ENCODE data around the gene ANKRD30B. TPM values are rescaled to one million over a fixed set of nuclear protein-coding genes. Genes with fewer than 3 reads are reported as not detected.
"Not testable (repeated sequence)": the region's sequence is repeated elsewhere in the genome, so short reads cannot be mapped to it uniquely, and the experiment has no call there.

The ANKRD30B gene
- polyA plus RNA-seq, 1 of the 3 experiments (the other 2 are of a cell fraction), result not detected

- H3K9me3 ChIP-seq, result no peaks in the 10 kb centered on the region
- no peak for TF ChIP-seq MEF2A (IDR thresholded peaks at IDR 0.05; ENCODE audit: borderline replicate concordance, low read depth)
- no peak for TF ChIP-seq JUND (IDR thresholded peaks at IDR 0.05)
- TF ChIP-seq, protein P1, sequence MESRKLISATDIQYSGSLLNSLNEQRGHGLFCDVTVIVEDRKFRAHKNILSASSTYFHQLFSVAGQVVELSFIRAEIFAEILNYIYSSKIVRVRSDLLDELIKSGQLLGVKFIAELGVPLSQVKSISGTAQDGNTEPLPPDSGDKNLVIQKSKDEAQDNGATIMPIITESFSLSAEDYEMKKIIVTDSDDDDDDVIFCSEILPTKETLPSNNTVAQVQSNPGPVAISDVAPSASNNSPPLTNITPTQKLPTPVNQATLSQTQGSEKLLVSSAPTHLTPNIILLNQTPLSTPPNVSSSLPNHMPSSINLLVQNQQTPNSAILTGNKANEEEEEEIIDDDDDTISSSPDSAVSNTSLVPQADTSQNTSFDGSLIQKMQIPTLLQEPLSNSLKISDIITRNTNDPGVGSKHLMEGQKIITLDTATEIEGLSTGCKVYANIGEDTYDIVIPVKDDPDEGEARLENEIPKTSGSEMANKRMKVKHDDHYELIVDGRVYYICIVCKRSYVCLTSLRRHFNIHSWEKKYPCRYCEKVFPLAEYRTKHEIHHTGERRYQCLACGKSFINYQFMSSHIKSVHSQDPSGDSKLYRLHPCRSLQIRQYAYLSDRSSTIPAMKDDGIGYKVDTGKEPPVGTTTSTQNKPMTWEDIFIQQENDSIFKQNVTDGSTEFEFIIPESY (IDR thresholded peaks at IDR 0.05; ENCODE audit: borderline replicate concordance, low read depth), result no peak
- no peak for TF ChIP-seq RXRA (IDR thresholded peaks at IDR 0.05; ENCODE audit: borderline replicate concordance, low read depth)
- no peak for TF ChIP-seq RAD21 (IDR thresholded peaks at IDR 0.05; ENCODE audit: low read length)
- no peak for TF ChIP-seq CTCF (IDR thresholded peaks at IDR 0.05)
- no peak for TF ChIP-seq TCF12 (IDR thresholded peaks at IDR 0.05)
- no peak for TF ChIP-seq FOXJ3 (CRISPR knock-in tag; IDR thresholded peaks at IDR 0.05)
- TF ChIP-seq GATA2 (CRISPR knock-in tag; IDR thresholded peaks at IDR 0.05), result no peak
- no peak for TF ChIP-seq YY1 (IDR thresholded peaks at IDR 0.05; ENCODE audit: low read depth)
- no peak for TF ChIP-seq NFIC (IDR thresholded peaks at IDR 0.05; ENCODE audit: borderline replicate concordance)
- TF ChIP-seq FOSL2 (IDR thresholded peaks at IDR 0.05; ENCODE audit: borderline replicate concordance, low read depth), result no peak
Observed at GRCh38 chr18:14746897-14747296, 1.1 kb upstream of the ANKRD30B start.

DNA sequence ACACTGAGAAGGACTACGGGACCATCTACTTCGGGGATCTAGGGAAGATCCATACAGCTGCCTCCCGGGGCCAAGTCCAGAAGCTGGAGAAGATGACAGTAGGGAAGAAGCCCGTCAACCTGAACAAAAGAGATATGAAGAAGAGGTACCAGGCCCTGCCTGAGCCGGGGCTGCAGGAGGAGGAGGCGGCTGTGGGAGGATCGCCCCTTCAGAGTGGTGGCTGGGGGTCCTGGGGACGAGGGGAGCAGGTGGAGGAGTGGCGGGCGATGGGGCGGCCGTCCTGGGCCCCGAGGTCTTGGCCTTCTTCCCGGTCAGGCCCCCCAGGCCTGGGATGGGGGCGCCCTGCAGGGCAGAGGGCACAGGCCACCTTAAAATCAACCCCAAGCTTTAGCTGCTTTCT, 524 bp downstream of the ANKRD30B start:
- H3K9ac ChIP-seq, result no peak overlapping the region
- H3K4me3 ChIP-seq (ENCODE audit: low read depth in 2 of 2, low read length in 1 of 2), result no peak overlapping the region
- H3F3A ChIP-seq (replicated peaks; ENCODE audit: insufficient read depth), result no peaks in the 10 kb centered on the region
- no peaks in the 10 kb centered on the region for H3K79me2 ChIP-seq (ENCODE audit: insufficient read depth)
- H3K4me2 ChIP-seq, result no peak overlapping the region
- ChIA-PET CTCF (no interaction called here), POLR2A (no interaction called here)
- no peaks in the 10 kb centered on the region for H3K9me3 ChIP-seq
- H3K9me2 ChIP-seq, result no peaks in the 10 kb centered on the region
- 7% methylated on average over 10 of the region's 15 CpGs for WGBS (ENCODE audit: low lambda C conversion rate)
- H2AFZ ChIP-seq (ENCODE audit: low read depth), result no peak overlapping the region
- peaks cover 7% of the 10 kb centered on the region for H3K27me3 ChIP-seq (ENCODE audit: insufficient read depth)
- no peak overlapping the region for H3K27ac ChIP-seq (ENCODE audit: low read depth in 2 of 2, low read length in 1 of 2)
- no peaks in the 10 kb centered on the region for H3K4me1 ChIP-seq (ENCODE audit: control insufficient read depth in 1 of 2, insufficient read depth in 2 of 2, low read depth in 1 of 2, low read length in 1 of 2)
- no peaks in the 10 kb centered on the region for H4K20me1 ChIP-seq (ENCODE audit: insufficient read depth)
- no peak for DNase-seq
- H3K36me3 ChIP-seq (replicated peaks in 1 of 2; ENCODE audit: control insufficient read depth in 1 of 2, insufficient read depth in 2 of 2, low read length in 1 of 2), result no peaks in the 10 kb centered on the region
- TF ChIP-seq USF1 (IDR thresholded peaks at IDR 0.05; ENCODE audit: borderline replicate concordance, low read depth) (no peak), CTCF (IDR thresholded peaks at IDR 0.05) (no peak), RAD21 (IDR thresholded peaks at IDR 0.05; ENCODE audit: low read length) (no peak), YY1 (IDR thresholded peaks at IDR 0.05; ENCODE audit: low read depth) (no peak), IRF3 (IDR thresholded peaks at IDR 0.05; ENCODE audit: low read depth, low read length) (no peak), FOXM1 (IDR thresholded peaks at IDR 0.05; ENCODE audit: low read depth) (no peak), SMC3 (IDR thresholded peaks at IDR 0.05; ENCODE audit: low read depth, low read length) (no peak)

More at GRCh38 chr18:14746897-14747296, 1.1 kb upstream of the ANKRD30B start:
- H3K4me2 ChIP-seq, result no peak overlapping the region
- no peak overlapping the region for H2AFZ ChIP-seq (ENCODE audit: low read depth)
- ChIA-PET CTCF (no interaction called here), POLR2A (no interaction called here)
- no peaks in the 10 kb centered on the region for H3K9me2 ChIP-seq
- no peak overlapping the region for H3K27ac ChIP-seq (ENCODE audit: low read depth in 2 of 2, low read length in 1 of 2)
- no peaks in the 10 kb centered on the region for H3K4me1 ChIP-seq (ENCODE audit: control insufficient read depth in 1 of 2, insufficient read depth in 2 of 2, low read depth in 1 of 2, low read length in 1 of 2)
- no peak for DNase-seq
- H3K4me3 ChIP-seq (ENCODE audit: low read depth in 2 of 2, low read length in 1 of 2), result no peak overlapping the region
- H3K9ac ChIP-seq, result no peak overlapping the region
- peaks cover 7% of the 10 kb centered on the region for H3K27me3 ChIP-seq (ENCODE audit: insufficient read depth)
- H3K36me3 ChIP-seq (replicated peaks in 1 of 2; ENCODE audit: control insufficient read depth in 1 of 2, insufficient read depth in 2 of 2, low read length in 1 of 2), result no peaks in the 10 kb centered on the region
- no peaks in the 10 kb centered on the region for H4K20me1 ChIP-seq (ENCODE audit: insufficient read depth)
- no peaks in the 10 kb centered on the region for H3F3A ChIP-seq (replicated peaks; ENCODE audit: insufficient read depth)
- 54% methylated on average over 17 of the region's 18 CpGs for WGBS (ENCODE audit: low lambda C conversion rate)
- no peaks in the 10 kb centered on the region for H3K79me2 ChIP-seq (ENCODE audit: insufficient read depth)

GRCh38 chr18:14763566-14763965, 15.6 kb downstream of the ANKRD30B start:
- H4K20me1 ChIP-seq (ENCODE audit: insufficient read depth); DNase-seq; H3K4me3 ChIP-seq (ENCODE audit: low read depth in 2 of 2, low read length in 1 of 2); H3K9me3 ChIP-seq; H3K4me2 ChIP-seq; H3K36me3 ChIP-seq (replicated peaks in 1 of 2; ENCODE audit: control insufficient read depth in 1 of 2, insufficient read depth in 2 of 2, low read length in 1 of 2); H3K79me2 ChIP-seq (ENCODE audit: insufficient read depth); H3K9ac ChIP-seq; H3K9me2 ChIP-seq; H3F3A ChIP-seq (replicated peaks; ENCODE audit: insufficient read depth); H3K4me1 ChIP-seq (ENCODE audit: control insufficient read depth in 1 of 2, insufficient read depth in 2 of 2, low read depth in 1 of 2, low read length in 1 of 2); H2AFZ ChIP-seq (ENCODE audit: low read depth); POLR2A ChIA-PET; CTCF ChIA-PET; H3K27ac ChIP-seq (ENCODE audit: low read depth in 2 of 2, low read length in 1 of 2); H3K27me3 ChIP-seq (ENCODE audit: insufficient read depth): not testable (repeated sequence)
- under 1% methylated on average over 5 of the region's 5 CpGs for WGBS (ENCODE audit: low lambda C conversion rate)
